H9 (cell line): Measurements from ENCODE around the gene TTC9B. TPM values are rescaled to one million over a fixed set of nuclear protein-coding genes. Genes with fewer than 3 reads are reported as not detected.

Source experiments
- DNase-seq: peaks from one replicate; pipeline ENCODE4 v3.0.0-alpha.2; 2017
- H2AFZ ChIP-seq: one replicate; pipeline ENCODE4 v1.6.1; 2013; ENCODE audit warnings: mild to moderate bottlenecking, low read length, control low read depth, moderate library complexity
- H2AK5ac ChIP-seq: 2 replicates; pipeline ENCODE4 v1.6.1; 2013; ENCODE audit warnings: low read length, control low read depth, mixed read lengths; ENCODE audit not compliant: insufficient read length
- H2BK120ac ChIP-seq: one replicate; pipeline ENCODE4 v1.6.1; 2013; ENCODE audit warnings: low read depth, mild to moderate bottlenecking, low read length, control low read depth, inconsistent platforms; ENCODE audit not compliant: poor library complexity, severe bottlenecking
- H2BK12ac ChIP-seq: 2 replicates; pipeline ENCODE4 v1.6.1; 2013; ENCODE audit warnings: low read length, control low read depth, mixed read lengths, low read depth; ENCODE audit not compliant: insufficient read length
- H2BK15ac ChIP-seq: 2 replicates; pipeline ENCODE4 v1.6.1; 2013; ENCODE audit warnings: low read depth, low read length, control low read depth
- H2BK20ac ChIP-seq: one replicate; pipeline ENCODE4 v1.6.1; 2013; ENCODE audit warnings: low read depth, mild to moderate bottlenecking, low read length, control low read depth, inconsistent platforms; ENCODE audit not compliant: poor library complexity, severe bottlenecking
- H2BK5ac ChIP-seq: 2 replicates; pipeline ENCODE4 v1.6.1; 2013; ENCODE audit warnings: low read length, control low read depth, mixed read lengths; ENCODE audit not compliant: insufficient read length
- H3K14ac ChIP-seq: 2 replicates; pipeline ENCODE4 v1.6.1; 2013; ENCODE audit warnings: low read length, control low read depth; ENCODE audit not compliant: insufficient read depth
- H3K18ac ChIP-seq: 2 replicates; pipeline ENCODE4 v1.6.1; 2013; ENCODE audit warnings: low read depth, mild to moderate bottlenecking, mixed read lengths, low read length, control low read depth; ENCODE audit not compliant: insufficient read length
- H3K23ac ChIP-seq: 2 replicates; pipeline ENCODE4 v1.6.1; 2013; ENCODE audit warnings: low read length, control low read depth, mixed read lengths, low read depth; ENCODE audit not compliant: insufficient read length
- H3K23me2 ChIP-seq: 2 replicates; pipeline ENCODE4 v1.6.1; 2013; ENCODE audit warnings: low read depth, mild to moderate bottlenecking, mixed read lengths, low read length, control low read depth; ENCODE audit not compliant: insufficient read length, poor library complexity, severe bottlenecking
- H3K27ac ChIP-seq: 2 replicates; pipeline ENCODE4 v1.5.1; 2013; ENCODE audit warnings: low read length, control low read depth, mixed read lengths, low read depth; ENCODE audit not compliant: insufficient read length
- H3K27me3 ChIP-seq: 2 replicates; pipeline ENCODE4 v1.6.1; 2013; ENCODE audit warnings: low read length, control low read depth, inconsistent platforms; ENCODE audit not compliant: insufficient read depth
- H3K4ac ChIP-seq: 2 replicates; pipeline ENCODE4 v1.6.1; 2013; ENCODE audit warnings: low read depth, mild to moderate bottlenecking, control low read depth, inconsistent platforms, low read length, moderate library complexity
- H3K4me1 ChIP-seq: 2 replicates; pipeline ENCODE4 v1.6.1; 2013; ENCODE audit warnings: low read length, control low read depth, inconsistent platforms; ENCODE audit not compliant: insufficient read depth
- H3K4me2 ChIP-seq: 2 replicates; pipeline ENCODE4 v1.6.1; 2013; ENCODE audit warnings: low read length, control low read depth, mixed read lengths; ENCODE audit not compliant: insufficient read length, insufficient read depth
- H3K56ac ChIP-seq: 2 replicates; pipeline ENCODE4 v1.6.1; 2013; ENCODE audit warnings: low read depth, mild to moderate bottlenecking, mixed read lengths, low read length, control low read depth; ENCODE audit not compliant: insufficient read length
- H3K79me1 ChIP-seq: 2 replicates; pipeline ENCODE4 v1.6.1; 2013; ENCODE audit warnings: low read depth, mild to moderate bottlenecking, moderate library complexity, low read length, control low read depth, inconsistent platforms; ENCODE audit not compliant: insufficient read depth, poor library complexity, severe bottlenecking
- H3K79me2 ChIP-seq: 2 replicates; pipeline ENCODE4 v1.6.1; 2013; ENCODE audit warnings: low read length, control low read depth, inconsistent platforms; ENCODE audit not compliant: insufficient read depth
- H3K9ac ChIP-seq: 2 replicates; pipeline ENCODE4 v1.6.1; 2013; ENCODE audit warnings: low read length, control low read depth, mixed read lengths; ENCODE audit not compliant: insufficient read length; ENCODE audit errors: extremely low read depth
- H3K9me3 ChIP-seq: one replicate; pipeline ENCODE4 v1.6.1; 2013; ENCODE audit warnings: low read depth, low read length, inconsistent platforms; ENCODE audit not compliant: control insufficient read depth
- H3T11ph ChIP-seq: one replicate; pipeline ENCODE4 v1.6.1; 2013; ENCODE audit warnings: mild to moderate bottlenecking, low read length, control low read depth, inconsistent platforms
- H4K20me1 ChIP-seq: one replicate; pipeline ENCODE4 v1.6.1; 2013; ENCODE audit not compliant: control insufficient read depth, insufficient read length, insufficient read depth
- H4K5ac ChIP-seq: 2 replicates; pipeline ENCODE4 v1.6.1; 2013; ENCODE audit warnings: low read depth, mild to moderate bottlenecking, mixed read lengths, low read length, control low read depth; ENCODE audit not compliant: insufficient read length
- H4K8ac ChIP-seq: replicated peaks from 2 replicates; pipeline ENCODE4 v1.6.1; 2013; ENCODE audit warnings: low read length, control low read depth, mixed read lengths, low read depth; ENCODE audit not compliant: insufficient read length
- H4K91ac ChIP-seq: 2 replicates; pipeline ENCODE4 v1.6.1; 2013; ENCODE audit warnings: low read depth, mild to moderate bottlenecking, moderate library complexity, mixed read lengths, low read length, control low read depth; ENCODE audit not compliant: insufficient read length
- H3K27ac Mint-ChIP-seq, 3 experiments: 2 replicates in 2 of 3; 3 replicates in 1 of 3; pipeline ENCODE4 v1.8.0; 2020 to 2021; ENCODE audit warnings: mixed read lengths in 3 of 3, mild to moderate bottlenecking in 1 of 3, moderate library complexity in 1 of 3
- H3K27me3 Mint-ChIP-seq: 2 replicates; pipeline ENCODE4 v1.8.0; 2021; ENCODE audit warnings: low read depth, mild to moderate bottlenecking, moderate library complexity, mixed read lengths
- H3K36me3 Mint-ChIP-seq, 3 experiments: 2 replicates in 2 of 3; 3 replicates in 1 of 3; pipeline ENCODE4 v1.8.0; 2020 to 2021; ENCODE audit warnings: low read depth in 3 of 3, mixed read lengths in 3 of 3; ENCODE audit not compliant: insufficient read depth in 1 of 3
- H3K4me1 Mint-ChIP-seq, 2 experiments: 2 replicates each; pipeline ENCODE4 v1.8.0; 2020; ENCODE audit warnings: mixed read lengths in 2 of 2
- H3K4me3 Mint-ChIP-seq, 2 experiments: 2 replicates in 1 of 2; 3 replicates in 1 of 2; pipeline ENCODE4 v1.8.0; 2020 to 2021; ENCODE audit warnings: mild to moderate bottlenecking in 2 of 2, mixed read lengths in 2 of 2, moderate library complexity in 1 of 2
- H3K9me3 Mint-ChIP-seq, 2 experiments: 2 replicates in 1 of 2; 3 replicates in 1 of 2; pipeline ENCODE4 v1.8.0; 2020; ENCODE audit warnings: mild to moderate bottlenecking in 2 of 2, mixed read lengths in 2 of 2, moderate library complexity in 1 of 2
- CTCF ChIP-seq: fragments of 200-600 bp; sonication (generic); conservative IDR thresholded peaks from 3 replicates; pipeline ENCODE4 v1.8.0; 2021; ENCODE audit warnings: antibody characterized with exemption, mild to moderate bottlenecking
- WGBS: extraction: QIAGEN DNeasy Blood & Tissue Kit; methylation state at CpG from one replicate; pipeline ENCODE4 v1.1.7; 2013; ENCODE audit warnings: missing lambda C conversion rate, low lambda C conversion rate, mixed read lengths; ENCODE audit not compliant: insufficient read length; ENCODE audit errors: extremely low coverage; 5-methylcytosine and 5-hydroxymethylcytosine counted together
- total RNA-seq: library from RNA; stranded (reverse); gene quantifications from 2 replicates; pipeline ENCODE4 v1.2.1, GENCODE V29; 2021

TTC9B gene
- total RNA-seq, 1 experiment from 2014 or later: 0.15 TPM

GRCh38 chr19:40249201-40249600, 31.0 kb upstream of the TTC9B start:
- Histone ChIP-seq H3K27me3 (no peaks in the 10 kb centered on the region), H3K14ac (no peak overlapping the region), H3K4me2 (no peak overlapping the region), H3K9me3 (no peaks in the 10 kb centered on the region), H4K8ac (no peak overlapping the region), H3T11ph (no peak overlapping the region), H3K23me2 (no peaks in the 10 kb centered on the region), H4K5ac (no peak overlapping the region), H3K23ac (no peak overlapping the region), H3K79me2 (no peaks in the 10 kb centered on the region; the same call in 1 of the 2 replicates), H4K91ac (no peak overlapping the region), H3K56ac (no peak overlapping the region), H3K27ac (no peak overlapping the region), H4K20me1 (no peaks in the 10 kb centered on the region), H2AK5ac (no peak overlapping the region), H2BK5ac (no peak overlapping the region), H2BK15ac (no peak overlapping the region), H2BK12ac (no peak overlapping the region), H3K4ac (no peak overlapping the region), H2BK20ac (no peak overlapping the region), H2BK120ac (no peak overlapping the region), H3K4me1 (peaks cover 2% of the 10 kb centered on the region; the same call in 1 of the 2 replicates), H3K9ac (no peak overlapping the region), H3K18ac (no peak overlapping the region), H3K79me1 (peaks cover 2% of the 10 kb centered on the region), H2AFZ (no peak overlapping the region)
- Mint-ChIP-seq H3K27me3 (no peaks in the 10 kb centered on the region), H3K4me3 (no peak overlapping the region), H3K4me1 (peaks cover 23% of the 10 kb centered on the region in 2 experiments), H3K36me3 (peaks cover 5 to 35% (median 23%) of the 10 kb centered on the region in 3 experiments), H3K27ac (no peak overlapping the region), H3K9me3 (no peaks in the 10 kb centered on the region)
- no CpG with 5 or more reads among the region's 10 CpGs for WGBS
- no peak for TF ChIP-seq CTCF
- DNase-seq: no peak
